ENCODE results near the gene APOBEC3H. TPM values are rescaled to one million over a fixed set of nuclear protein-coding genes. Genes with fewer than 3 reads are reported as not detected.

Gene APOBEC3H
- total RNA-seq, 2 donors from 2014 or later = not detected

DNA sequence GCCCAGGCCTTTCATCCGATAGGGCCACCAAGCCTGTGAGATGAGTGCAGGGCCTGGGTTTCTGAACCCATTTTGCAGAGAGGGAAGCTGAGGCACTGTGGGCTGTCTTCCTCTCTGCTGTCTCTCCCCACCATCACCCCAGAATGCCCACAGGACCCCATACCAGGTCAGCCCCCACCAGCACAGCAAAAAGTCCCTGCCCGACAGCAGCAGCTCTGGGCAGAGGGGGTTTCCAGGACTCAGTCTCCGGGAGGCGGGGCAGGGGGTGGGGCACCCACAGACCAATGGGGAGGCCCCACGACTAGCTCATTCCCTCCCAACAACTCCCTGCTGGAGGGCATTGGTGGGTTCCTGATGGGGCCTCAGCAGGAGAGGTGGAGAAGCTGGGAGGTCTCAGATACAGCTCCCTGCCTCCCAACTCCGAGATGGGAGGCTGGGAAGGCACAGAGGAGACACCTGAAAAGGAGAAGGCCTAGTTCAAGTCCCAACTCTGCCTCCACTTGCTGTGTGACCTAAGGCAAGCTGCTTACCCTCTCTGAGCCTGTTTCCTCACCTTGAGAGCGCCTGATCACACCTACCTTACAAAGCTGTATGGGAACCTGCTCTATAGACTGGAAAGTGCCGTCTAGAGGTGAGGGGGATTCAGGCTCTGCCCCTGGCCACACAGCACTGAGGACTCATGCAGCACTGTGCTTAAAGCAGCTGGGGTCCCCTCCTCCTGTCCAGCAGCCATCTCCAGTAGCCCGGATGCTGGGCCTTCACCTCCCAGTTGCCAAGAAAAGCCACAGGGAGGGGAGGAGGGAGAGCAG is 51.9 kb downstream of the APOBEC3H start:
- intact Hi-C loops (cut with DNase I, micrococcal nuclease) = no loop called here
- no peak for ATAC-seq
- peak; percentile 63 to 69 for DNase-seq

DNA sequence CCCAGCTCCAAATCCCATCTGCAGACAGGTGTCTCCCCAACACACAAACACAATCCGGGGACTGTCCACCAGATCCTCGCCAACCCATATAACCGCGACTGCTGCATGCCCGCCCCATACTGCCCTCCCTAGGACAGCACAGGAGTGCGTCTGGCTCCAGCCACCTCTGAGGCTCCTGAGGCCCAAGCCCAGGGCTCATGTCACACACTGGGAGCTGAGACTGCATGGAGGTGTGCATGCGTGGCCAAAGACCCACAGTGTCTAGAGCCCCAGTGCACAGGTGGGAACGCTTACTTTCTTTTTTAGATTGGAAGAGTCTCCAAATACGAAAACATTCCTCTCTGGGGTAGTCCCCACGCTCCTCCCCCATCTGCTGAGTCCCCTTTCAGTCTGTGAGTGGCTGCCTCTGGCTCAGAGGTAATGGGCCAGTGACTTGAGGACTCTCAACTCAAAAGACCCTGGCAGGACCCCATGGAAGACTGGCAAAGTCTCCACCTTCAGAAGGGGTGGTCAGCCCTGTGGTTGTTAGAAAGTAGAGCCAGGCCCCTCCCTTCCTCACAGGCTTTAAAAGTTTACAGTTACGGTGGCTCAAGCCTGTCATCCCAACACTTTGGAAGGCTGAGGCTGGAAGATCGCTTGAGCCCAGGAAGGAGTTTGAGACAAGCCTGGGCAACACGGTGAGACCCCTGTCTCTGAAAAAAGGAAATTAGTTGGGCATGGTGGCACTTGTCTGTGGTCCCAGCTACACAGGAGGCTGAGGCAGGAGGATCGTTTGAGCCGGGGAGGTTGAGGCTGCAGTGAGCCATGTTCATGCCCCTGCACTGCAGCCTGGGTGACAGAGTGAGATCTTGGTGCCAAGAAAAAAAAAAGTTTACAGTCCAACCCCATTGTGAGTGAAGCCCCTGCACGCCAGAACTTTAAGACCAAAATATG is 53.1 kb downstream of the APOBEC3H start:
- intact Hi-C loops (cut with DNase I, micrococcal nuclease) = no loop called here
- DNase-seq (no peak), ATAC-seq (no peak)

DNA sequence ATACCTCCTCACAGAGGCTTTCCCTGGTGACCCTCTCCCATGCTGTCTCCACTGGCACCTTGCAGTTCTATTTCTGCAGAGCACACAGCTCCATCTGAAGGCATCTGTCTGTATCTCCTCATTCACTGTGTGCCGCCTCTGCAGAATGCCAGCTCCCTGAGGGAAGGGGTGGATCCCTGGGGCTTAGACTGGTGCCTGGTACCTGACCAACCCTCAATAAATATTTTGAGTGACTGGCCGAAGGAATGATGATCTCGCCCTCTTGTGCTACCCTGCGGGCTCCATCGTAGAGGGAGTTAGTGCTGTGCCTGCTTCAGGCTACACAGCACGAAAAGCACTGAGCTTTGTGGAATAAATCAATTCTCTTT is 53.8 kb downstream of the APOBEC3H start:
- ATAC-seq = no peak
- intact Hi-C loops (cut with DNase I, micrococcal nuclease) = no loop called here
- no peak for DNase-seq

DNA sequence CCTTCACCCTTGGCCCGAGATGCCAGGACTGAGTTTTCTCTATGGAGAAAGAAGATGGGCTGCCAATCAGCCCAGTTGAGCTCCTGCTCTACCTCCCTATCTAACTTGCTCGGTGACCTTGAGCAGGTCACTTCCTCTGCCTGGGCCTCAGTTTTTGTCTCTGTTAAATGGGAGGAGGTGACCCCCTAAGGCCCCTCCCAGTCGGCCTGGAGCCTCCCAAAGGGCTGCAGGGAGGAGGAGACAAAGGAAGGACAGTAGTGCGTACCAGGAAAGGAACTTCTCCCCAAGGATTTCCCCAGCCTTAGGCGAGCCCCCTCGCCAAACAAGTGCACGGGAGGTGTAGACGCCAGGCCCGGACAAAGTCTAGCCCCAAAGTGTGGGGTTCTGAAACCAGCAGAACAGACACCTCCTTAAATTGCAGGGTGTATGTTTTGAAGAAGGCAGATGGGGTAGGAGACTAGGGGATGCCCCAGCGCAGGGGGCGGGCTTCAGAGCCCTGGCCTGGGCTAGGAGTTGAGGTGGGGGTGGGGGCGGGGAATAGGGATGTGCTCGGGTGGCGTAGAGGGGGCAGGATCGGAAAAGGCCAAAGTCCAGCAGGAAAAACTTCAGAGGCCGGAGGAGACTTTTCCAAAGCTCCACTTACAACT is 54.4 kb downstream of the APOBEC3H start:
- ATAC-seq = no peak
- no peak for DNase-seq
- intact Hi-C loops (cut with DNase I, micrococcal nuclease) = no loop called here

DNA sequence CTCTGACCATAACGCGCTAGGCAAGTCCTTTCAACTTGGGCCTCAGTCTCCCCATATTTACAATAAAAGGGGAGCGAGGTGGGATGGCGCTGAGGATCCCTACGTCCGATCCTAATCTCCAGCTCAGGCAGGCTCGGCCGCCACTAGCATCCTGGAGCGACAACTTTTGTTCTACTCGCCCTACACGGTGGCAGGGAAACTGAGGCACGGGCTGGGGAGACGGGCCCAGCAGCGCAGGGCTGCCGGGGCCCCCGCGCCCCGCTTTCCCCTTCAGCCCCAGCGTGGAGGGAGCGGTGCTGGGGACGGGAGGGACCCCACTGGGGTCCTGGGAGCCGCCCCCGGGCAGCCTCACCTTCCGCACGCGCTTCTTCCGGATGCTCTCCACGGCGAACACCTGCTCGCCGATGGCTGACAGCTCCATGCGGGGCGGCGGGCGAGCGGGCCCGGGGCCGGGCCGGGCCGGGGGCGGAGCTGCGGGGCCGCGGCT is 55.0 kb downstream of the APOBEC3H start:
- intact Hi-C loops (cut with DNase I, micrococcal nuclease) = no loop called here
- DNase-seq (no peak), ATAC-seq (no peak)

DNA sequence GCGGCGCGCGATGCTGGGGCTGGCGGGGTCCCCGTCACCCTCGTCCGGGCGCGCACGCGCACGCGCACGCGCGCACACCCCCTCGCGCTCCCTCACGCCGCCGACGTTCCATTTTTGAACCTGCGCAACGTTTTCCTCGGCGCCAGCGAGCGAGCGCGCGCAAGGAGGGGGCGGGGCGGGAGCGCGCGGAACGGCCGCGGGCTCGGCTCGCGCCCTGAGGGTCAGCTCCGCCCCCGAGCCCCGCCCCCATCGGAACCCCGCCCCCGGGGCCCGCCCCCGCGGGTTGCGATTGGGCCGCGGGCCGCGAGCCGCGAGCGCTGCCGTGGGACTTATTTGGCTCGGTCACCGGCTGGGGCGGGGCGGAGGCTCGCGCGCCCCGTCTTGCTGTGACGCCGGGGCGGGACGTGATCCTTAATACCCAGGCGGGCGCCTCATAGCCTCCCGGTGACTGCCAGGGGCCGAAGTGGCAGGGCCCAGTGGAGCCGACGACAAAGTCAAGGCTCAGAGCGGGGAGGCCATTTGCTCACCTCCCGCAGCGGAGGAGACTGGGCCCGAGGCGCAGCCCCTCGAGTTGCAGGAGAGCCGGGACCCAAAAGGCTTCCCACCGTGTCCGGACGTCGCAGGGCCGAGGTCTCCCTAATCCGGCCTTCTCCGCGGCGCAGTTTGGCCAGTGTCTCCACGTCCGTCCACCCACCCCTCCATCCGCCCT is 55.6 kb downstream of the APOBEC3H start, which contains the start of gene CBX7:
TSS of gene CBX7 (minus strand) at position 170 of the 709 bp plus-strand sequence. CDS start 236 bp downstream, outside the sequence.
- DNase-seq (peak; percentile 93 to 96), ATAC-seq (peak; percentile 93)
- intact Hi-C loops (cut with DNase I, micrococcal nuclease) = no loop called here

DNA sequence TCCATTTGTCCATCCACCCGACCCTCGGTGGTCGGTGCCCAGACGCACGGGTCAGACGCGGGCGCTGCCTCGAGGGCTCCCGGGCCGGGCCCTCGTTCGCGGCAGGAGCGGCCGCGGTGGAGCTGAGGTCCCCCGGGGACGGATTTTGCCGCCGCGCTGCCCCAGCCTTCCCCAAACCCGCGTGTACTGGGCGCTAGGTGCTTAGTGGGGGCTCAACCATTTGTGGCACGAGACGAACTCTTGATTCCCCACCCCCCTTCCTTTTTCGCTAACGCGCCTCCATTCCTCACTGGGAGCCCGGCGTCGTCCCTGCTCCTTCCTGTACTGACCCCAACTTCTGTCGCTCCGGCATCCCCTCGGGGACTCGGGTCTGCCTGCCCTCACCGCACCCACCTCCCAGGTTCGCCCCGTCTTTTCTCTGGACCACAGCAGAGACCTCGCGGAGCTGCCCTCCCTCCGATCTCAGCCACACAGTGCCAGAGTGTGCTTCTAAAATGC is 56.2 kb downstream of the APOBEC3H start:
- intact Hi-C loops (cut with DNase I, micrococcal nuclease) = no loop called here
- ATAC-seq = no peak

More for the DNA sequence above, 56.2 kb downstream of the APOBEC3H start:
- DNase-seq = peak in 1 of 2 donors; percentile 30

Other genes starting within 250 kb of the APOBEC3H start
- 10 to 100 TPM in 1 of 2 donors, 1 to 10 TPM in 1; 6.8 to 28.4 TPM for gene CBX6, start 225.0 kb upstream of the APOBEC3H start, total RNA-seq
- gene APOBEC3A, start 139.6 kb upstream of the APOBEC3H start, total RNA-seq = 1 to 10 TPM; 1.4 to 2.2 TPM
- gene APOBEC3B, start 114.9 kb upstream of the APOBEC3H start, total RNA-seq = 10 to 100 TPM in 1 of 2 donors, 1 to 10 TPM in 1; 8.2 to 34.3 TPM
- gene APOBEC3C, start 83.0 kb upstream of the APOBEC3H start, total RNA-seq = 10 to 100 TPM; 19.9 to 37.7 TPM
- gene APOBEC3D, start 76.1 kb upstream of the APOBEC3H start, total RNA-seq = 1 to 10 TPM; 3.6 to 7.2 TPM
- gene APOBEC3F, start 56.4 kb upstream of the APOBEC3H start, total RNA-seq = 1 to 10 TPM; 6.3 to 6.6 TPM
- 1 to 10 TPM; 3.8 to 7.8 TPM for gene APOBEC3G, start 20.0 kb upstream of the APOBEC3H start, total RNA-seq
- gene CBX7, start 55.4 kb downstream of the APOBEC3H start, total RNA-seq = 10 to 100 TPM; 18.6 to 33.4 TPM
- gene PDGFB, start 147.7 kb downstream of the APOBEC3H start, total RNA-seq = 1 to 10 TPM; 2.7 to 5.3 TPM
- gene RPL3, start 222.4 kb downstream of the APOBEC3H start, total RNA-seq = 1,000 to 10,000 TPM; 1,637 to 1,665 TPM

All from left colon (tissue), 2 donors.